ENCODE results near the gene RNF8. TPM values are rescaled to one million over a fixed set of nuclear protein-coding genes. Genes with fewer than 3 reads are reported as not detected.

Gene RNF8
- total and polyA plus RNA-seq, 9 of the 15 experiments (the other 6 are each of a cell fraction or from before 2014, with no cell fraction given) = 10.6 to 47.0 (median 37.5) TPM

DNA sequence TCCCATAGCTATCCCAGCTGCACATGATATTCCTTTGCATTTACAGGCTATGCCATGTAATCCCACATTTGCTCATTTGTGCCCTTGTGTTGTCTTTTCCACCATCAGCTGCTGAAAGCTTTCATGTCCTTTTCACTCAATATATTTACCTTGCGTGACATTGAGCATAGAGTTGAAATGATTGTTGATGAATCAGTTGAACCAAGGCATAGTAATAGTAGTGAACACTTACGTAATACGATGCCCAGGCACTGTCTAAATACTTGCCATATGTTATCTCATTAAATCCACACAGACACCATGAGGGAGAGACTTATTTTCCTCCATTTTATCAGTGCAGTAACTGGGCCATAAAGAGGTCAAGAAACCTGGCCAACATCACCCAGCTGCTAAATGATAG lies 13.1 kb downstream of the RNF8 start:
- no peak for DNase-seq (ENCODE audit: extremely low read depth in 1 of 4, low spot score in 3 of 4)
- BruUV-seq (replicated peaks) = no TSS peak
- no peak overlapping the region for H3K27ac ChIP-seq (ENCODE audit: extremely low read depth, low read depth, low read length)
- POLR2A ChIA-PET = interaction anchor here (1.0 to 1.9 kb wide), 3 partner anchors 10 to 13 kb away, joined by 3 to 8 read pairs (median 4); partner anchors contain the start of gene RNF8
- H3K9ac ChIP-seq (ENCODE audit: insufficient read depth in 1 of 2, low read depth in 2 of 2, low read length in 2 of 2) = no peak overlapping the region
- in situ Hi-C loops (cut with MboI) = loop anchor here (25.0 kb wide), 1 partner anchor 1120 kb away; no protein-coding TSS in a partner anchor
- TF ChIP-seq HEY1 (CRISPR knock-in tag; IDR thresholded peaks at IDR 0.05; ENCODE audit: borderline replicate concordance) = no peak
- TF ChIP-seq, protein P1, sequence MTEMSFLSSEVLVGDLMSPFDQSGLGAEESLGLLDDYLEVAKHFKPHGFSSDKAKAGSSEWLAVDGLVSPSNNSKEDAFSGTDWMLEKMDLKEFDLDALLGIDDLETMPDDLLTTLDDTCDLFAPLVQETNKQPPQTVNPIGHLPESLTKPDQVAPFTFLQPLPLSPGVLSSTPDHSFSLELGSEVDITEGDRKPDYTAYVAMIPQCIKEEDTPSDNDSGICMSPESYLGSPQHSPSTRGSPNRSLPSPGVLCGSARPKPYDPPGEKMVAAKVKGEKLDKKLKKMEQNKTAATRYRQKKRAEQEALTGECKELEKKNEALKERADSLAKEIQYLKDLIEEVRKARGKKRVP (CRISPR knock-in tag; IDR thresholded peaks at IDR 0.05) = no peak
- TF ChIP-seq, protein P2, sequence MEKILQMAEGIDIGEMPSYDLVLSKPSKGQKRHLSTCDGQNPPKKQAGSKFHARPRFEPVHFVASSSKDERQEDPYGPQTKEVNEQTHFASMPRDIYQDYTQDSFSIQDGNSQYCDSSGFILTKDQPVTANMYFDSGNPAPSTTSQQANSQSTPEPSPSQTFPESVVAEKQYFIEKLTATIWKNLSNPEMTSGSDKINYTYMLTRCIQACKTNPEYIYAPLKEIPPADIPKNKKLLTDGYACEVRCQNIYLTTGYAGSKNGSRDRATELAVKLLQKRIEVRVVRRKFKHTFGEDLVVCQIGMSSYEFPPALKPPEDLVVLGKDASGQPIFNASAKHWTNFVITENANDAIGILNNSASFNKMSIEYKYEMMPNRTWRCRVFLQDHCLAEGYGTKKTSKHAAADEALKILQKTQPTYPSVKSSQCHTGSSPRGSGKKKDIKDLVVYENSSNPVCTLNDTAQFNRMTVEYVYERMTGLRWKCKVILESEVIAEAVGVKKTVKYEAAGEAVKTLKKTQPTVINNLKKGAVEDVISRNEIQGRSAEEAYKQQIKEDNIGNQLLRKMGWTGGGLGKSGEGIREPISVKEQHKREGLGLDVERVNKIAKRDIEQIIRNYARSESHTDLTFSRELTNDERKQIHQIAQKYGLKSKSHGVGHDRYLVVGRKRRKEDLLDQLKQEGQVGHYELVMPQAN (IDR thresholded peaks at IDR 0.05; ENCODE audit: borderline replicate concordance) = no peak
- TF ChIP-seq, protein P3, sequence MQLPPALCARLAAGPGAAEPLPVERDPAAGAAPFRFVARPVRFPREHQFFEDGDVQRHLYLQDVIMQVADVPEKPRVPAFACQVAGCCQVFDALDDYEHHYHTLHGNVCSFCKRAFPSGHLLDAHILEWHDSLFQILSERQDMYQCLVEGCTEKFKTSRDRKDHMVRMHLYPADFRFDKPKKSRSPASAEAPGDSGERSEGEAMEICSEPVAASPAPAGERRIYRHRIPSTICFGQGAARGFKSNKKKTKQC (CRISPR knock-in tag; IDR thresholded peaks at IDR 0.05) = no peak
- 100% methylated on average over 3 of the region's 3 CpGs for WGBS (ENCODE audit: insufficient coverage, low coverage, missing lambda C conversion rate)
- H2AFZ ChIP-seq (ENCODE audit: low read depth, low read length) = no peak overlapping the region
- H3K4me1 ChIP-seq (replicated peaks in 1 of 2; ENCODE audit: control insufficient read depth in 2 of 2, insufficient read depth in 2 of 2, low read length in 2 of 2) = no peaks in the 10 kb centered on the region
- CTCF ChIA-PET (ENCODE audit: low intra/inter-chr PET ratio) = no interaction called here
- H3K9me3 ChIP-seq (replicated peaks; ENCODE audit: control insufficient read depth, insufficient read depth, low read depth, low read length) = no peaks in the 10 kb centered on the region
- no peak for FAIRE-seq
- intact Hi-C loops (cut with micrococcal nuclease) = no loop called here
- H3K4me3 ChIP-seq = no peak overlapping the region
- no peaks in the 10 kb centered on the region for H3K27me3 ChIP-seq (ENCODE audit: control insufficient read depth in 2 of 2, insufficient read depth in 2 of 2, low read length in 2 of 2)
- H3K4me2 ChIP-seq (ENCODE audit: insufficient read depth, low read length) = no peak overlapping the region
- peaks cover 76% of the 10 kb centered on the region for H3K36me3 ChIP-seq (ENCODE audit: control insufficient read depth, insufficient read depth, low read length)
- H4K20me1 ChIP-seq (replicated peaks; ENCODE audit: control insufficient read depth, insufficient read depth, low read length) = no peaks in the 10 kb centered on the region; the same call in 1 of the 2 replicates
- ATAC-seq = no peak
- no peaks in the 10 kb centered on the region for H3K9me1 ChIP-seq (ENCODE audit: control insufficient read depth, insufficient read depth, low read length)
- H3K79me2 ChIP-seq (ENCODE audit: control insufficient read depth, insufficient read depth, low read length) = no peaks in the 10 kb centered on the region
